GM21619 (cell line): ENCODE results near the gene PTGES2.
"Not testable (repeated sequence)": the region's sequence is repeated elsewhere in the genome, so short reads cannot be mapped to it uniquely, and the experiment has no call there.

Experiments used
- ATAC-seq: cut with Tn5 transposase; IDR thresholded peaks from one replicate; pipeline ENCODE4 v1.9.1; 2021; ENCODE audit not compliant: unreplicated experiment

The PTGES2 gene

DNA sequence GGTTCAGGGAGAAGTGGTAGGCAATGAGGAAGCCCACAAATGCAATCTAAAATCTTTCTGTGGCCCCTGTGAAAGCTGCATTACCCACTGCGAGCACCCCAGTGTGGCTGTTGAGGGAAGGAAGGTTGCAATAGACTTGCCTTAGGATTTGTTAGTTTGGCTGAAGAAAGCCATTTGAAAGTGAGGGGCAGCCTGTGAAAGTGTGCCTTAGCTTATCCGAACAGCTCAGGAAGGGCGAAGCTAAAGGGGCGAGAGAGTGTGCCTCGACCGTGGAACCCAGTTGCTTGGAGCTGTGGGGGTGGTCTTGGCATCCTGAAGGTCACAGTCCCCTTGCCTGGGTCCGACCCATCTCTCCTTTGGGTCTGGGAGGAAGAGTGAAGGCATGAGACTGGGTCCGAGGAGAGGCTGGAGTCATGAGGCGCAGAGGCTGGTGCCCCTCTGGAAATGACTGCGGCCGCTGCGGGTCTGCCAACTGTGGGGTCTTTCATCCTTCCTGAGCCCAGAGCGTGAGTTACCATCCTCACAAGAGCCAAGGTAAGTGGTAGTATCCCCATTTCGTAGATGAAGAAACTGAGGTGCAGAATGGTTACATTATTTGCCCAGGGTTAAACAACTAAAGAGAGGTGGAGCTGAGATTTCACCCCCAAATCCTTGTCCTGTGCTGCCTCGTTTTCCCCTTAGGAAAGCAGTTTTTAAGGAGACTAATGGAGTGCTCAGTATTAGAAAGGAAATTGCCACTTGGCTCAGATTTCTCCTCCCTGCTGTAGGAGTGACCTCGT is 35.1 kb downstream of the PTGES2 start:
- no peak for ATAC-seq

DNA sequence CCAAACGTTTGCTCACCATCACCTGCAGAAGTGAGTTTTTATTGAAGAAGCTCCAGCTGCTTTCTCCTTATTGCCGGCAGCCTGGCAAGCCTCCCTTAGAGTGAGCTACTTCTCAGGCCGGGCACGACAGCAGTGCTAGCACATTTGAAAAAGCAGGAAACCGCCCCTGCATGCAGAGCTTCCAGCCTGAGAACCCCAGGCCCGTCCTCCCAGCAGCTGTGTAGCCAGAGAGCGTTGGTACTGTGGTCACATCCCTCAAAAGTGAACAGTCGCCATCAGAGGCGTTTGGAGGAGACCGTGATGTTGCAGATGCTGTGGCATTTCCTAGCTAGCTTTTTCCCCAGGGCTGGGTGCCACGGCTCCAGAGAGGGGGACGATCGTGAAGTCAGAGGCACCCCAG is 36.0 kb downstream of the PTGES2 start:
- ATAC-seq: no peak

GRCh38 chr9:128091144-128091543 is 36.4 kb downstream of the PTGES2 start:
- no peak for ATAC-seq

- ATAC-seq: no peak
Observed at GRCh38 chr9:128089299-128089698, 38.2 kb downstream of the PTGES2 start.

DNA sequence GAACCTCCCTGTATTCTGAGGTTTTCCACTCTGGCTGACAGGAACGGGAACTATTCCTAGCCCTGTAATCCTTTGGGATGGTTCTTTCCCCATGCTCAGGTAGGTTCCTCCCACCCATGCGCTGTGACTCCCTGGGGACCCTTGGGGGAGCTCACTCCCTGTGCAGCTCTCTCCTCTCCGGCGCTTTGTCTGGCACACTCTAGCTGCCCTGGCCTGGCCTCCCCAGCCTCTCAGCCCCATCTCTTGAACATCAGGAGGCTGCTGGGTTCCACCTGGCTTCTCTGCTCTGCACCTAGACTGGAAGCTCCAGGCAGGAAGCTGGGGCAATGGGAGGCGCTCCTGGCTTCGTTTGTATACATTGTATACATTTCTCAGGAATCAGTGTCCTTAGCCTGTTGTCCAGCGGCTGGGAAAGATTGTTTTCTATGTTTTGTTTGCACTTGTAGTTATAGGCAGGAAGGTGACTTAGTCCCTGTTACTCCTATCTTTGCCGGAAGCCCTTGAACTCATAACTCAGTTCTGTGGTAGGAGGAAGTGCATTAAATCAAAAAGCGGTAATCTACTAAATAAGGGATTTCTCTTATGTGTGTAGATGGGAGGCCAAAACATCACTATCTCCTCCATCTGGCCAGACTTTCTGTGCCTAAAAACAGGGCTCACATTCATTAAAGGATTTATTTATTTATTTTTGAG is 39.1 kb downstream of the PTGES2 start:
- no peak for ATAC-seq

DNA sequence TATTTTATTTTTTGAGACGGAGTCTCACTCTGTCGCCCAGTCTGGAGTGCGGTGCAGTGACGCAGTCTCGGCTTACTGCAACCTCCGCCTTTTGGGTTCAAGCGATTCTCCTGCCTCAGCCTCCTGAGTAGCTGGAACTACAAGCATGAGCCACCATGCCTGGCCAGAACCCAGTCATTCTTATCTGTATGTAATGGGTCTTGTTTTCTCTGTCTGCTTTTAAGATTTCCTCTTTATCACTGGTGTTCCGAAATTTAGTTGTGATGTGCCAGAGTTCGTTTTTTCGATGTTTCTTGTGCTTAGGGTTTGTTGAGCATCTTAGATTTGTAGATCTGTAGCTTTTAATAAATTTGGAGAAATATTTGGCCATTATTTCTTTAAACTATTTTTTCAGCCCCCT is 40.3 kb downstream of the PTGES2 start:
- no peak for ATAC-seq

DNA sequence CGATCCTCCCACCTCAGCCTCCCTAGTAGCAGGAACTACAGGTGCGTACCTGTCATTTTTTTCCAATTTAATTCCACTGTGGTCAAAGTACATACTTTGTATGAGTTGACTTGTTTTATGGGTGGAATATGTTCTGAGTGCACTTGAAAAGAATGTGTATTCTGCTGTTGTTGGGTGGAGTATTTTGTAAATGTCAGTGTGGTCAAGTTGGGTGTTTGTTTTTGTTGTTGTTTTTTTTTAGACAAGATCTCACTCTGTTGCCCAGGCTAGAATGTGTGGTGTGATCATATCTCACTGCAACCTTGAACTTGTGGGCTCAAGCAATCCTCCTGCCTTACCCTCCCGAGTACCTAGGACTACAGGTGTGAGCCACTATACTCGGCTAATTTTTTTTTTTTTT is 41.6 kb downstream of the PTGES2 start:
- ATAC-seq: no peak

- no peak for ATAC-seq
Observed at GRCh38 chr9:128084746-128085145, 42.8 kb downstream of the PTGES2 start.

- no peak for ATAC-seq
Observed at GRCh38 chr9:128082151-128082550, 45.4 kb downstream of the PTGES2 start.

GRCh38 chr9:128081056-128081455 is 46.5 kb downstream of the PTGES2 start:
- no peak for ATAC-seq

GRCh38 chr9:128080206-128080605 is 47.3 kb downstream of the PTGES2 start:
- ATAC-seq: no peak

DNA sequence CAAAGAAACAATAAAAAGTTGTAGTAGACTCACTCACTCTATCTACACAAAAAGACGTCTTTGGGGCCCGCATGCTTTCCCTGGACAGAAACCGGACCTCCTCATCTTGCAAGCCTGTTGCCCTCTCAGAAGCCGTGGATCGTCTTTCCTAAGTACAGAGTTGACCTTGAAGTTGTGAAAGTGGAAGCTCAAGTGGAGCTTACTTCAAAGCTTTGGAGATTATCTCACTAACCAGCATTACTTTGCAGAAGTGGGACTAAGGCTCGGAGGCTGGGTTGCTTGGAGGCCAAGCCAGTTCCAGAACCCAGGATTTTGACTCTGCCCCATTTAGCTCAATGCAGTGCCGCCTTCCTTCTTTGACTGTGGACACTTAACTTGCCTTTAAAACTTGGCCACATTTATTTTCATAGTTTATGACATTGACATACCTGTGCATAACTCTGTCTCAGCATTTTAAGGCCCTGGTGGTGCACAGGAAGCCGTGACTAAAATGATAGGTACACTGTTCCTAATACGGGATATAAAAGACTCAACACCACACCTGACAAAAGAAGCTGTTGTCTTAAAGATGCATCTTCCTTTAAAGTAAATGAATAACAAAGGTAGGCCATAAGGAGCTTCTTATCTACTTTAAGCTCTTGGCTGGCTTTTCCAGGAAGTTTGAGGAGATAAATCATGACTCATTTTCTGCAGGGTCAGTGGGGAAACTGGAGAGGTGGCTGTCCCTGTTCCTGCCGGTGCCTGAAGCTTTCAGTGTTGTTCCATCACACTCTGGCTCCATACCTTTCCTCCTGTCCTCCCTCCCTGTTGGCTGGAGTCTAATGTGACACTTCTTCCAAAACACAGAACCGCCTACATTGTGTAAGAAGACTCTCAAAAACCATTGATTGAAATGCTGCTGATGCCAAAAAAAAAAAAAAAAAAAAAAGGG is 48.8 kb downstream of the PTGES2 start:
- ATAC-seq: no peak

- ATAC-seq: no peak
Observed at GRCh38 chr9:128077847-128078503, 49.6 kb downstream of the PTGES2 start.

GRCh38 chr9:128073253-128073886 is 54.2 kb downstream of the PTGES2 start:
- no peak for ATAC-seq

- ATAC-seq: no peak
Observed at GRCh38 chr9:128072144-128073021, 55.1 kb downstream of the PTGES2 start.

GRCh38 chr9:128071475-128071874 is 56.1 kb downstream of the PTGES2 start:
- not testable (repeated sequence) for ATAC-seq

GRCh38 chr9:128070874-128071273 is 56.7 kb downstream of the PTGES2 start:
- no peak for ATAC-seq
